HG03520 (cell line): ENCODE data around the gene ELOA2.
"Not testable (repeated sequence)": the region's sequence is repeated elsewhere in the genome, so short reads cannot be mapped to it uniquely, and the experiment has no call there.

Experiments
- ATAC-seq: cut with Tn5 transposase; IDR thresholded peaks from one replicate; pipeline ENCODE4 v1.9.1; 2021; ENCODE audit warnings: mild to moderate bottlenecking, moderate library complexity; ENCODE audit not compliant: unreplicated experiment

Gene ELOA2

DNA sequence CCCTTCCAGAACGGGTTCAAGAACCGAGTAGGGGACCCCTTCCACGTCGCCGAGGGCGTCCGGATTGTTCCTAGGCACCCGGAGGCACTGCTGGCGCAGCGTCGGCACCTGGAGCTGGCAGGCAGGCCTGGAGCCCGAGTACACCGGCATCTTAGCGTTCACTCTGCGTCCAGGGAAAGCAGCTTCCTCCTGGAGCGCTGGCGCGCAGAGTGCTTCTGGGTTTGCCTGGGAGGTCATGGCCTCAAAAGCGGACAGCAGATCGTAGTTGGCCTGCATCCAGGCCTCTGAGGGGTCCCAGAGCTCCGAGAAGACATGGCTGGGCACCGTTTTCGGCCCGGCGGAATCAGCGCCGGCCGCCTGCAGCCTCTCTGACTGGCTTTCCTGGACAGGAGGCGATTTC lies 12.6 kb downstream of the ELOA2 start:
- not testable (repeated sequence) for ATAC-seq

GRCh38 chr18:47020757-47021156 lies 14.7 kb downstream of the ELOA2 start:
- ATAC-seq: not testable (repeated sequence)

DNA sequence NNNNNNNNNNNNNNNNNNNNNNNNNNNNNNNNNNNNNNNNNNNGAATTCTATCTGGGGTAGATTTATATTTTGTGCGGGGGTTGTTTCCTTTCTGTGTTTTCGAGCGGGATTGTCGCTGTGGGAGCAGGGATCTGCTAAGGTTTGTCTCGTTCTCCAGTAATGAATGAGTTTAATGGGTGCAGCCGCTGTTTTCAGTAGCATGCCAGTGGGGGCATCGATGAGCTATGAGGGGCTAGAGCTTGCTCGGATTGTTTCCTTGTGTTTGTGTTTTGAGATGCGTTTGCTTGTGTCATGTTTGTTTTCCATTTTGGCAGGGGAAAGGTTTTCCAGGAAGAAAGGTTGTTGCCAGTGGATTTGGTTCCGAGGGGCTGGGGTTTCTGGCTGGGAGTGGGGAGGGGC lies 15.6 kb downstream of the ELOA2 start:
- not testable (repeated sequence) for ATAC-seq
